IMR-90 (cell line): ENCODE measurements around the gene TNRC6C. TPM values are rescaled to one million over a fixed set of nuclear protein-coding genes. Genes with fewer than 3 reads are reported as not detected.

Experiments
- ATAC-seq: fragments of 200-7000 bp; cut with Tn5 transposase; 2 replicates; pipeline ENCODE4 v1.9.1; 2020; ENCODE audit warnings: low read depth, mild to moderate bottlenecking, moderate library complexity
- BruUV-seq: library from RNA; stranded (reverse); fragments of 400-500 nt; replicated peaks from 2 replicates; lab custom pipeline; 2021; lab: Mats Ljungman, UMichigan
- CTCF ChIA-PET: fragments of 300-600 bp; formaldehyde crosslinking; extraction: SDS; loops from one replicate; lab custom pipeline; 2021; ENCODE audit warnings: antibody characterized with exemption; lab: Yijun Ruan, JAX
- POLR2A ChIA-PET: fragments of 300-600 bp; sonication (Branson Sonifier 250); formaldehyde crosslinking; loops from one replicate; lab custom pipeline; 2022; ENCODE audit warnings: antibody characterized with exemption; ENCODE audit not compliant: unreplicated experiment; lab: Charles Lee
- DNase-seq: peaks from one replicate; pipeline ENCODE4 v3.0.0; 2013
- H2AFZ ChIP-seq: replicated peaks from 2 replicates; pipeline ENCODE3; 2013; ENCODE audit warnings: low read length, mild to moderate bottlenecking; ENCODE audit not compliant: poor library complexity
- H2AK5ac ChIP-seq: 2 replicates; pipeline ENCODE4 v1.6.1; 2013; ENCODE audit warnings: low read depth, low read length, inconsistent platforms
- H2AK9ac ChIP-seq: replicated peaks from 2 replicates; pipeline ENCODE3; 2013; ENCODE audit warnings: mild to moderate bottlenecking, low read depth, low read length, moderate library complexity; ENCODE audit not compliant: poor library complexity
- H2BK120ac ChIP-seq: 2 replicates; pipeline ENCODE4 v1.6.1; 2013; ENCODE audit warnings: low read depth, low read length, inconsistent platforms
- H2BK15ac ChIP-seq: 3 replicates; pipeline ENCODE4 v1.6.1; 2013; ENCODE audit warnings: low read depth, low read length, inconsistent platforms
- H2BK20ac ChIP-seq: 2 replicates; pipeline ENCODE4 v1.6.1; 2013; ENCODE audit warnings: low read depth, mild to moderate bottlenecking, inconsistent platforms, low read length, moderate library complexity
- H2BK5ac ChIP-seq: 2 replicates; pipeline ENCODE4 v1.6.1; 2013; ENCODE audit warnings: mild to moderate bottlenecking, low read depth, low read length, inconsistent platforms; ENCODE audit not compliant: poor library complexity, severe bottlenecking
- H3K14ac ChIP-seq: replicated peaks from 2 replicates; pipeline ENCODE4 v1.6.1; 2013; ENCODE audit warnings: low read depth, low read length, inconsistent platforms
- H3K18ac ChIP-seq: 2 replicates; pipeline ENCODE4 v1.6.1; 2013; ENCODE audit warnings: low read depth, low read length, control low read depth
- H3K23ac ChIP-seq: 2 replicates; pipeline ENCODE4 v1.6.1; 2013; ENCODE audit warnings: low read depth, low read length, inconsistent platforms
- H3K27ac ChIP-seq: 2 replicates; pipeline ENCODE4 v1.5.1; 2013; ENCODE audit warnings: mild to moderate bottlenecking, control low read depth, low read length; ENCODE audit not compliant: insufficient read depth
- H3K27me3 ChIP-seq: 2 replicates; pipeline ENCODE4 v1.6.1; 2013; ENCODE audit warnings: low read length; ENCODE audit not compliant: control insufficient read depth, insufficient read depth
- H3K36me3 ChIP-seq: 2 replicates; pipeline ENCODE4 v1.6.1; 2013; ENCODE audit warnings: low read length, mixed read lengths; ENCODE audit not compliant: control insufficient read depth, insufficient read depth
- H3K4ac ChIP-seq: 2 replicates; pipeline ENCODE4 v1.6.1; 2013; ENCODE audit warnings: low read depth, low read length, inconsistent platforms
- H3K4me1 ChIP-seq: 2 replicates; pipeline ENCODE4 v1.6.1; 2013; ENCODE audit warnings: low read length, mixed read lengths; ENCODE audit not compliant: control insufficient read depth, insufficient read depth
- H3K4me2 ChIP-seq: 2 replicates; pipeline ENCODE4 v1.6.1; 2013; ENCODE audit warnings: low read depth, mild to moderate bottlenecking, control low read depth, low read length, moderate library complexity
- H3K4me3 ChIP-seq: 2 replicates; pipeline ENCODE4 v1.5.1; 2013; ENCODE audit warnings: low read depth, mild to moderate bottlenecking, control low read depth, low read length, moderate library complexity; ENCODE audit not compliant: insufficient read depth
- H3K56ac ChIP-seq: 2 replicates; pipeline ENCODE4 v1.6.1; 2013; ENCODE audit warnings: low read length, inconsistent platforms; ENCODE audit not compliant: insufficient read depth; ENCODE audit errors: extremely low read depth
- H3K79me1 ChIP-seq, 2 experiments: 2 replicates each; pipeline ENCODE4 v1.6.1; 2013; ENCODE audit warnings: low read length in 2 of 2, inconsistent platforms in 1 of 2, low read depth in 1 of 2
- H3K9ac ChIP-seq: 2 replicates; pipeline ENCODE4 v1.6.1; 2013; ENCODE audit warnings: low read depth, low read length, control low read depth
- H3K9me1 ChIP-seq: 2 replicates; pipeline ENCODE4 v1.6.1; 2013; ENCODE audit warnings: low read length, inconsistent platforms; ENCODE audit not compliant: insufficient read depth
- H3K9me3 ChIP-seq: 2 replicates; pipeline ENCODE4 v1.6.1; 2013; ENCODE audit warnings: low read length; ENCODE audit not compliant: control insufficient read depth, insufficient read depth
- H4K20me1 ChIP-seq: 2 replicates; pipeline ENCODE4 v1.6.1; 2013; ENCODE audit warnings: low read length, inconsistent platforms; ENCODE audit not compliant: insufficient read depth
- H4K5ac ChIP-seq: 2 replicates; pipeline ENCODE4 v1.6.1; 2013; ENCODE audit warnings: mild to moderate bottlenecking, low read depth, low read length, control low read depth
- H4K8ac ChIP-seq, 2 experiments: 2 replicates each; pipeline ENCODE4 v1.6.1; 2013; ENCODE audit warnings: low read depth in 2 of 2, low read length in 2 of 2, control low read depth in 1 of 2, inconsistent platforms in 1 of 2
- H4K91ac ChIP-seq: 2 replicates; pipeline ENCODE4 v1.6.1; 2013; ENCODE audit warnings: low read depth, low read length, inconsistent platforms; ENCODE audit not compliant: insufficient read depth
- FOS ChIP-seq: fragments of 150-350 bp; IDR thresholded peaks from 2 replicates; pipeline ENCODE4 v1.6.1; 2016; ENCODE audit warnings: low read depth, low read length
- NFE2L2 ChIP-seq: fragments of 150-350 bp; IDR thresholded peaks from 2 replicates; pipeline ENCODE4 v1.6.1; 2016; ENCODE audit warnings: low read depth, mild to moderate bottlenecking, low read length
- POLR2A ChIP-seq: IDR thresholded peaks from 2 replicates; pipeline ENCODE4 v1.6.1; 2012; ENCODE audit warnings: mild to moderate bottlenecking, low read depth, low read length
- RAD21 ChIP-seq: IDR thresholded peaks from 2 replicates; pipeline ENCODE4 v1.6.1; 2012; ENCODE audit warnings: low read length, improper control_type of control experiment
- SMC3 ChIP-seq: fragments of 150-350 bp; IDR thresholded peaks from 2 replicates; pipeline ENCODE4 v1.6.1; 2016; ENCODE audit warnings: low read depth, mild to moderate bottlenecking, antibody characterized with exemption, low read length, moderate library complexity
- WGBS, 2 experiments: methylation state at CpG; one replicate each; pipeline versions ENCODE4 v1.1.5 to v1.1.7; 2013; ENCODE audit warnings: missing lambda C conversion rate in 2 of 2; ENCODE audit not compliant: insufficient read length in 1 of 2; ENCODE audit errors: extremely low coverage in 2 of 2; 5-methylcytosine and 5-hydroxymethylcytosine counted together
- dilution Hi-C: fragments of 300-500 bp; cut with HindIII; formaldehyde crosslinking; loops from one replicate; pipeline ENCODE4 v1.14.3; 2018; ENCODE audit warnings: low sequenced_read_pairs; ENCODE audit not compliant: unreplicated experiment
- in situ Hi-C: fragments of 300-500 bp; cut with MboI; formaldehyde crosslinking; loops from 3 replicates; pipeline ENCODE4 v1.14.3; 2019; ENCODE audit warnings: low sequenced_read_pairs, inconsistent platforms, mixed read lengths
- intact Hi-C: fragments of 100-400 bp; cut with micrococcal nuclease; formaldehyde crosslinking; loops from 2 replicates; pipeline ENCODE4 v1.10.0; 2022
- polyA plus RNA-seq, 3 experiments: library from polyadenylated mRNA; depleted of rRNA; stranded (reverse); fragments of >200 nt; gene quantifications; 2 replicates each; pipeline ENCODE4 v1.2.3, GENCODE V29; 2012; ENCODE audit warnings: low replicate concordance in 1 of 3
- total RNA-seq: library from RNA; depleted of rRNA; stranded (reverse); fragments of >200 nt; gene quantifications from 2 replicates; pipeline ENCODE4 v1.2.3, GENCODE V29; 2012

TNRC6C gene
- total and polyA plus RNA-seq, 2 of the 4 experiments (the other 2 are of a cell fraction), result 1.6 to 2.7 TPM

DNA sequence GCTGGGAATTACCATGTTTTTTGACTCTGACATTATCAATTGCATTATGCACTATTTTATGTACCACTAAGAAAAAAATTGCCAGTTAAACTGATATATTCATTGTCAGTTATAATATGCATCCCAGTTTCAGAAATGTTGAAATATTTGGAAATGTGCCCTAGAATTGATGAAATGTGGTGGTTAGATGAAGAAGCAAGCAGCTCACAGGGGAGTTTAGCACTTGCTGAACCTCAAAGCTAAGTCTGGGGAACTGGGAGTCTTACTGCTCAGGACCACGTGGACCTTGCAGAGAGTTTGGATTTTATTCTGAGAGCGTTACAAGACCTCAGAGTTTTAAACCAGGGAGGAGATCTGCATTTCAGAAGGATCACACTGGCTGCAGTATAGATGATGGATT lies 67.9 kb downstream of the TNRC6C start:
- Histone ChIP-seq H3K9ac (no peak overlapping the region), H2BK5ac (no peak overlapping the region), H3K79me1 (peaks cover 0 to 9% of the 10 kb centered on the region in 2 experiments; a peak in 1 of 4 replicates), H3K14ac (no peak overlapping the region), H3K4me2 (no peak overlapping the region), H3K18ac (no peak overlapping the region), H3K27me3 (no peaks in the 10 kb centered on the region), H3K9me1 (peaks cover 9% of the 10 kb centered on the region), H2BK15ac (no peak overlapping the region), H4K5ac (no peak overlapping the region), H2AFZ (no peak overlapping the region), H3K4me3 (no peak overlapping the region), H3K36me3 (no peaks in the 10 kb centered on the region; the same call in 1 of the 2 replicates), H3K23ac (no peak overlapping the region), H2BK120ac (no peak overlapping the region), H4K20me1 (no peaks in the 10 kb centered on the region), H4K8ac (no peak overlapping the region), H3K27ac (no peak overlapping the region), H3K4ac (no peak overlapping the region), H3K4me1 (peaks cover under 1% of the 10 kb centered on the region), H4K91ac (no peak overlapping the region), H2BK20ac (no peak overlapping the region), H3K9me3 (no peaks in the 10 kb centered on the region), H3K56ac (no peak overlapping the region), H2AK9ac (no peak overlapping the region), H2AK5ac (no peak overlapping the region)
- 90% methylated on average over 2 of the region's 2 CpGs; no CpG with 5 or more reads in 1 of the 2 experiments for WGBS, 2 experiments
- dilution Hi-C loops (no loop called here), in situ Hi-C loops (no loop called here), intact Hi-C loops (no loop called here)
- ChIA-PET POLR2A (no interaction called here), CTCF (interaction anchor here (1.5 kb wide), 1 partner anchor 58 kb away, joined by 4 read pairs; no protein-coding TSS in a partner anchor)
- no peak for DNase-seq
- BruUV-seq, result no TSS peak
- ATAC-seq, result no peak
- TF ChIP-seq RAD21 (no peak), SMC3 (no peak), POLR2A (no peak), NFE2L2 (no peak), FOS (no peak)
